HG02938 (cell line): ENCODE data around the gene SEC23IP.
"Not testable (repeated sequence)": the region's sequence is repeated elsewhere in the genome, so short reads cannot be mapped to it uniquely, and the experiment has no call there.

Experiments used
- ATAC-seq: cut with Tn5 transposase; IDR thresholded peaks from one replicate; pipeline ENCODE4 v1.9.1; 2021; ENCODE audit warnings: mild to moderate bottlenecking, moderate library complexity; ENCODE audit not compliant: unreplicated experiment

The SEC23IP gene

GRCh38 chr10:119892188-119893065, at the start of gene SEC23IP:
TSS of gene SEC23IP (plus strand) at chr10:119892730. CDS start at chr10:119892783, 53 bp downstream.
- peak; percentile 99 for ATAC-seq

DNA sequence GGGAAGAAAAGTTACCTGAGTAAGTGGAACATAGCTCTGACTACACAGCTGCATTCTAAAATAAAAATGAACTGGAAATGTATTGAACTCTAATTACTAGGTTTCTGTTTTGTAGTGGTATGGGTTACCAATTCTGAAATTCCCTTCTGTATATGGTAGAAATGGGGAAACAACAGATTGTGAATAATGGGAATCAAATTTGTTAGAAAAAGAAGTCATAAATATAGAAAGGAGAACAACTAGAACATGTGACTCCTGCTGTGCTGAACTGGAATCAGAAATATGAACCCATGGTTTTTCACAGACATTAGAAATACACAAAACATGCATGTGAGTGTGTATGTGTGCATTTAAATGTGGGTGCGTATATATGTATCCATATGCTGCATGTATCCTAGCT, 46.9 kb upstream of the SEC23IP start:
- ATAC-seq = no peak

GRCh38 chr10:119849031-119849789, 43.3 kb upstream of the SEC23IP start:
- no peak for ATAC-seq

DNA sequence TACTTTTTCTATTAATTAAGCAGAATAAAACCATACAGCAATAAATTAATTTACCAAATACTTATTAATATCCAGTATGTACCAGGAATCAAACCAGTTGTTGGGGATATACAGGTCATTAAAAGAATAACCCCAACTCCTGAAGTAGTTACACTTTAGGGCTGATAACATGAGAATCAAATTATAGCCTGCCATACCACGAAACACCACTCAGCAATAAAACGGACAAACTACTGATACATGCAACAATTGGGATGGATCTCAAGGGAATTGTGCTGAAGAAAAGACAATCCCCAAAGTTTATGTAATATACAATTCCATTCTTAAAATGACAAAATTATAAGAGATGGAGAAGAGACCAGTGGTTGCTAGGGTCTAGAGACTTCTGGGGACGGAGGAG, 42.6 kb upstream of the SEC23IP start:
- ATAC-seq = no peak

GRCh38 chr10:119852277-119852676, 40.3 kb upstream of the SEC23IP start:
- no peak for ATAC-seq

DNA sequence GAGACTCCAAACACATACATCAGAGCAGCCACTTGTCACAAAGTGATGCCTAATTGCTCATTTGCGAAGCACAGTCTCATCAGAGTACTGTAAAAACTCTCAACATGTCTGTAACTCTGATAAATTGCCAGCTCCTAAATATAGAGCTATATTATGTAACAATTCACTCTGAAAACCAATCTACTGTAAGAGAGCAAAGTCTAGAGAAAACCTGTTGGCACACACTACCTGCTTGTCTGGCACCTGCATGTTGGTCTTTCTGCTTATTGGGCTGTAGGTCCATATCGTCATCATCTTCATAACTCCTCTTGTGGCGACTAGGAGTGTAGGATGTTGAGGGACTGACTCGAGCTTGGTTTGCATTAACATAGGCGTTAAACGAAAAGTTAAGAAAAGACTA, 39.7 kb upstream of the SEC23IP start:
- no peak for ATAC-seq

DNA sequence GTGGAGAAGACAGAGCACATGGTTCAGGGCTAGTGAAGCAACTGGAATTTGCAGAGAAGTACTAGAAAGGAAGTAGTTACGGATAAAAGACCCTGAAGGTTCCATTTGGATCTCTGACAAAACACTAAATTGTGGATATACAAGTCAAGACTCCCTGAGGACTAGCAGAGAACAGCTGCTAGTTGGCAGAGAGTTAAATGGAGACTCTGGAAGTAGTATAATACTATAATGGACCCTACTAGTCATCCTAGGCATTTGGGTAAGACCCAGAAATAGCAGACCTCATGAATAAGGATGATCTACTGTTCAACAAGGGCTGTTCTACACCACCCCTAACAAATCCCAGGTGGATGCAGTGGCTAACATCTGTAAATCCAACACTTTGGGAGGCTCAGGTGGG, 39.0 kb upstream of the SEC23IP start:
- ATAC-seq = no peak

GRCh38 chr10:119858063-119858462, 34.5 kb upstream of the SEC23IP start:
- no peak for ATAC-seq

GRCh38 chr10:119859420-119860258, 32.9 kb upstream of the SEC23IP start:
- ATAC-seq = no peak

GRCh38 chr10:119860866-119861607, 31.5 kb upstream of the SEC23IP start:
- ATAC-seq = no peak

GRCh38 chr10:119862524-119862923, 30.0 kb upstream of the SEC23IP start:
- no peak for ATAC-seq

DNA sequence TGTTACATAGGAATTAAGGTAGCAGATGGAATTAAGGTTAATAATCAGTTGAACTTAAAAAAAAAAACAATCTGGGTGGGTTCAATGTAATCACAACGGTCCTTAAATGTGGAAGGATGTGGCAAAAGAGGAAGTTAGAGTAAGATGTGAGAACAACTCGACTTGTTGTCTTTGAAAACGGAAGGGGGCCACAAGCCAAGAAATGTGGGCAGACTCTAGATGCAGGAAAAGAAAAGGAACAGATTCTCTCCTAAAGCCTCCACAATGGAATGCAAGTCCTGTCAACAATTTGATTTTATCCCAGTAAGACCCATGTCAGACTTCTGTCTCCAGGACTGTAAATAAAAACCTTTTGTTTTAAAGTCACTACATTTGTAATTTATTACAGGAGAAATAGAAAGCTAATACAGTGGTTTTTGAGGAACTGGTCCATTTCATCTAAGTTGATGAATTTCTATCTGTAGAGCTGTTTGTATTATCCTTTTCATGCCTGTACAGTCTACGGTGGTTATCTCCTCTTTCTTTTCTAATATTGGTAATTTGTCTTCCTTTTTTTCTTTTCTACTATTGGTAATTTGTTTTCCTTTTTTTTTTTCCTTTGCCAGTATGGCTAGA, 28.5 kb upstream of the SEC23IP start:
- no peak for ATAC-seq

DNA sequence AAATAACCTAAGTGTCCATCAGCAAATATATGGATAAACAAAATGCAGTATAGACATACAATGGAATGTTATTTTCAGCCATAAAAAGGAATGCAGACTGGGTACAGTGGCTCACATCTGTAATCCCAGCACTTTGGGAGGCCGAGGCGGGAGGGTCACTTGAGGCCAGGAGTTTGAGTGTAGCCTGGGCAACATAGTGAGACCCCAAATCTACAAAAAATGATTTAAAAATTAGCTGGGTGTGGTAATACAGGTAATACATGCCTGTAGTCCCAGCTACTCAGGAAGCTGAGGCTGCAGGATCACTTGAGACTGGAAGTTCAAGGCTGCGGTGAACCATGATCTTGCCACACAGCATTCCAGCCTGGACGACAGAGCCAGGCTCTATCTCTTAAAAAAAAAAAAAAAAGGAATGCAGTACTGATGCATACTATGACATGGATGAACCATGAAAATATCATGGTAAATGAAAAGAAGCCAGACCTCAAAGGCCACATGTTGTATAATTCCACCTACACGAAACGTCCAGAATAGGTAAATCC, 26.8 kb upstream of the SEC23IP start:
- no peak for ATAC-seq

- no peak for ATAC-seq
Observed at GRCh38 chr10:119867317-119867716, 25.2 kb upstream of the SEC23IP start.

GRCh38 chr10:119869398-119869797, 23.1 kb upstream of the SEC23IP start:
- ATAC-seq = not testable (repeated sequence)

DNA sequence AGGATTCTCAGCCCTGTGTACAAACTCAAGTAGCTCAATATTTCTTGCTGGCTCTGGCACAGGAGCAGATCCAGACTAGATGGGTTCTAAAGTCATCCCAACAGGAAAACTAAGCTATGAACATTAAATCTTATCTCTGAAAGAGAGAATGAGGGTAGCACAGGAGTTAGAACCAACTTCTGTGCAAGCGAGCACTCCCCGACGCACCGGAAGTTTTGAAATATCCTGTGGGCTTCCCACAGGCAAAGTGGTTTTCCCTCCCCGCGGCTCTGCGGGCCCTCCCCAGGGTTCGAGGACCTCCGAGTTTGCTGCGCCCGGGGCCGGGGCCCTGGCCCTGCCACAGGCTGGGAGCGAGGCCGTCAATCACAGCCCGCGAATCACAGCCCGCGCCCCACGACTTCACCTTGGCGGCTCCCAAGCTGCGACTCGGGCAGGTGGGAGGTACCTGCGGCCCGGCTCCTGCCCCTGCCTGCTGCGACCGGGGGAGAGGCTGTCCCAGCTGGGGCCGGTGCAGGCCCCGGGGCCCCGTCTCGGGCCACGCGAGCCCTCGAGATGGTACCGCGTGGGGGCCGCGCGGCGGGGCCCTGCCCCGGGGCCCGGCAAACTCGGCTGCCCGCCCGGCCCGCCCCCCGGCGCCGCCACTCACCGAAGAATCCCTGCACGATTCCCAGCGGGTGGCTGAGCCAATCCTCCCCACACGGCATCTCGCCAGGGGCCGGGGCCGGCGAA, 20.5 kb upstream of the SEC23IP start:
- ATAC-seq = peak; percentile 33

- no peak for ATAC-seq
Observed at GRCh38 chr10:119872610-119872859, 20.0 kb upstream of the SEC23IP start, which contains the start of gene MCMBP. TSS of gene MCMBP (minus strand) at chr10:119872843. CDS start at chr10:119872584, 259 bp downstream.

DNA sequence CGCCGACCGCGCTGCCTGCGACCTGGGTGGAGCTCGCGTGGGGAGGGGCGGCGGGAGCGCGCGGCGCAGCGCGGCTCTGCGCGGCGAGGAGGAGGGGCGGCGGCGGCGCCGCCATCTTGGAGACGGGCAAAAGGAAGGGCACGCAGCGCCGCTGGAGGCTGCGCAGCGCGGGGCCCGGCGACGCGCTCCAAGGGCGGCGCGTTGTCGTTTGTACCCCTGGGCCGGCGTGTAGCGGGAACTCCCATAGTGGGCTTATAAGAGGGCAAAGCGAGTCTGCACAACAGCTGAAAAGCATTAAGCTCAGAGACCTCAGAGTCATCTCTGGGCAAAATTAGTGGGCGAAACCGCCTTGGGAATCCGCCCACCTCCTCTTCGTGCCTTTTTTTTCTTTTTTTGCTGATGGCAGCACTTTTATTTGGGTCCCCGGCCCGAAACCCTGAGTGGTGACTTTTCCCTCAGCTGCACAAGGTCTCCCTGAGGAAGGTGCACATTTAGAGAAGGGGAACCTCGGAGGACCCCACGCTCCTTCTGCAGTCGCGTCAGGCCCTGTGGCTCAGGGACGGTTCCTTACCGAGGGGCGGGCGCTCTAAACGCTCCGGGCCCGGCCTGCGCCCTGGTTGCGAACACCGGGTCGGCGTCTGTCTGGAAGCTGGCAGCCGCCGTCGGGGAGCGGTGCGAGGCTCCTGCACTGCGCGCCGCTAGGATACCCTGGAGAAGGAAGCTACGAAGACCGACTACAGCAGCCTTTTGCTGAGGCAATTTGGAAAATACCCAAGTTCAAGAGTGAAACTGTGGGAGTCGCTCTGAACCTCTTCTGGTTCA, 19.5 kb upstream of the SEC23IP start:
- peak; percentile 83 for ATAC-seq
